ENCODE measurements around the gene PPP2R3C.
A peak's percentile ranks its signal among the peaks of the same experiment; 100 is the strongest.
"Not testable (repeated sequence)": the region's sequence is repeated elsewhere in the genome, so short reads cannot be mapped to it uniquely, and the experiment has no call there.

PPP2R3C gene

GRCh38 chr14:35050652-35051051 is 71.1 kb downstream of the PPP2R3C start:
- DNase-seq = no peak

GRCh38 chr14:35047976-35048513 is 73.7 kb downstream of the PPP2R3C start:
- no peak for DNase-seq

GRCh38 chr14:35046751-35047536 is 74.8 kb downstream of the PPP2R3C start:
- DNase-seq = no peak

GRCh38 chr14:35046048-35046750 is 75.6 kb downstream of the PPP2R3C start, which contains the start of gene FAM177A1:
TSS of gene FAM177A1 (plus strand) at chr14:35046272. CDS start at chr14:35046464, 192 bp downstream.
- peak; percentile 93 for DNase-seq

GRCh38 chr14:35045798-35046047 is 76.1 kb downstream of the PPP2R3C start:
- DNase-seq = no peak

GRCh38 chr14:35044939-35045797 is 76.6 kb downstream of the PPP2R3C start:
- DNase-seq = peak; percentile 32

- peak; percentile 6 for DNase-seq
Measured at GRCh38 chr14:35043046-35043445, 78.7 kb downstream of the PPP2R3C start.

- DNase-seq = no peak
Measured at GRCh38 chr14:35042632-35043031, 79.2 kb downstream of the PPP2R3C start.

GRCh38 chr14:35038312-35038711 is 83.5 kb downstream of the PPP2R3C start:
- DNase-seq = not testable (repeated sequence)
